ENCODE measurements around the gene ASMT.
"Not testable (repeated sequence)": the region's sequence is repeated elsewhere in the genome, so short reads cannot be mapped to it uniquely, and the experiment has no call there.

ASMT gene

GRCh38 chrX:1656379-1656778 lies 41.5 kb downstream of the ASMT start:
- DNase-seq = no peak

- peak; percentile 47 for DNase-seq
Measured at GRCh38 chrX:1657367-1658070, 42.7 kb downstream of the ASMT start.

GRCh38 chrX:1658071-1658491 lies 43.2 kb downstream of the ASMT start:
- no peak for DNase-seq

GRCh38 chrX:1659664-1660461 lies 45.0 kb downstream of the ASMT start:
- DNase-seq = no peak

- peak; percentile 86 for DNase-seq
Measured at GRCh38 chrX:1661048-1661921, 46.4 kb downstream of the ASMT start.

GRCh38 chrX:1661922-1662221 lies 47.0 kb downstream of the ASMT start:
- DNase-seq = no peak

- DNase-seq = no peak
Measured at GRCh38 chrX:1667566-1667965, 52.7 kb downstream of the ASMT start.

GRCh38 chrX:1673337-1673736 lies 58.5 kb downstream of the ASMT start:
- peak; percentile 26 for DNase-seq

GRCh38 chrX:1676866-1677265 lies 62.0 kb downstream of the ASMT start:
- no peak for DNase-seq

GRCh38 chrX:1679238-1679637 lies 64.4 kb downstream of the ASMT start:
- no peak for DNase-seq

- no peak for DNase-seq
Measured at GRCh38 chrX:1681439-1681838, 66.6 kb downstream of the ASMT start.

- not testable (repeated sequence) for DNase-seq
Measured at GRCh38 chrX:1681856-1682255, 67.0 kb downstream of the ASMT start.

- not testable (repeated sequence) for DNase-seq
Measured at GRCh38 chrX:1682501-1682900, 67.6 kb downstream of the ASMT start.

GRCh38 chrX:1684883-1685282 lies 70.0 kb downstream of the ASMT start:
- DNase-seq = not testable (repeated sequence)

GRCh38 chrX:1685444-1685880 lies 70.6 kb downstream of the ASMT start:
- DNase-seq = not testable (repeated sequence)

- no peak for DNase-seq
Measured at GRCh38 chrX:1686642-1687041, 71.8 kb downstream of the ASMT start.

Data from stimulated activated CD4-positive, alpha-beta T cell treated with anti-CD3 and anti-CD28 coated beads, Interleukin-4, amount 100 ng/mL, for 1 hour (primary cell).